T-helper 2 cell treated with Interferon-gamma antibody and Interleukin-4, amounts not matched to agents 5 μg/mL and 100 μg/mL, for 36 hours (primary cell): ENCODE results near the gene UBE3B.
A peak's percentile ranks its signal among the peaks of the same experiment; 100 is the strongest.

Source experiments
- DNase-seq: peaks from one replicate; pipeline ENCODE4 v3.0.0; 2021; ENCODE audit warnings: low spot score
- H3K27ac Mint-ChIP-seq: one replicate; pipeline ENCODE4 v1.8.0; 2021; ENCODE audit warnings: mild to moderate bottlenecking, mixed read lengths
- H3K27me3 Mint-ChIP-seq: one replicate; pipeline ENCODE4 v1.8.0; 2021; ENCODE audit warnings: low read depth, mixed read lengths
- H3K36me3 Mint-ChIP-seq: one replicate; pipeline ENCODE4 v1.8.0; 2021; ENCODE audit warnings: low read depth, mixed read lengths
- H3K4me1 Mint-ChIP-seq: one replicate; pipeline ENCODE4 v1.8.0; 2021; ENCODE audit warnings: low read depth, mixed read lengths
- H3K4me3 Mint-ChIP-seq: one replicate; pipeline ENCODE4 v1.8.0; 2022; ENCODE audit warnings: mild to moderate bottlenecking, moderate library complexity, mixed read lengths
- H3K9me3 Mint-ChIP-seq: one replicate; pipeline ENCODE4 v1.8.0; 2021; ENCODE audit warnings: mixed read lengths

UBE3B gene

GRCh38 chr12:109502332-109502731, 24.9 kb downstream of the UBE3B start:
- Mint-ChIP-seq H3K9me3 (no peaks in the 10 kb centered on the region), H3K27me3 (no peaks in the 10 kb centered on the region), H3K4me1 (no peaks in the 10 kb centered on the region), H3K36me3 (peaks cover 20% of the 10 kb centered on the region), H3K27ac (no peak overlapping the region), H3K4me3 (no peak overlapping the region)
- DNase-seq, result no peak

- Mint-ChIP-seq H3K27ac (no peak overlapping the region), H3K4me3 (no peak overlapping the region), H3K36me3 (peaks cover 17% of the 10 kb centered on the region)
Observed at GRCh38 chr12:109503611-109504010, 26.2 kb downstream of the UBE3B start.

DNA sequence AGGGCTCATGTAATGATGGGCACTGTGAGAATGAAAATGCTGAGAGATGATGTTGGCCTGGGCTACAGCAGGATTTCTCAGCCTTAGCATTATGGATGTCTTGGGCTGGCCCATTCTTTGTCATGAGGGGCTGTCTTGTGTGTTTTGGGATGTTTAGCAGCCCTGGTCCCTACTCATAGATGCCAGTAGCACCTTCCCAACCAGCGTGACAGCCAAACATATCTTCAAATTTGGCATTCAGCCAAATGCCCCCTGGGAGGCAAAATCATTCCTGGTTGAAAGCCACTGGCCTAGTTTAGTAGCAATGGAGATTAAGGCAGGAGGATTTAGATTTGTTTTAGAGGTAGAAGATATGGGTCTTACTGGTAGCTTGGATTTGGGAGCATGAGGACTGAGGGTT, 26.6 kb downstream of the UBE3B start:
- Mint-ChIP-seq H3K36me3 (peaks cover 17% of the 10 kb centered on the region), H3K4me1 (no peaks in the 10 kb centered on the region), H3K4me3 (no peak overlapping the region), H3K9me3 (no peaks in the 10 kb centered on the region), H3K27me3 (no peaks in the 10 kb centered on the region), H3K27ac (no peak overlapping the region)
- DNase-seq, result no peak

More at GRCh38 chr12:109503611-109504010, 26.2 kb downstream of the UBE3B start:
- no peaks in the 10 kb centered on the region for H3K9me3 Mint-ChIP-seq
- DNase-seq, result no peak
- no peaks in the 10 kb centered on the region for H3K27me3 Mint-ChIP-seq
- H3K4me1 Mint-ChIP-seq, result no peaks in the 10 kb centered on the region

- no peaks in the 10 kb centered on the region for H3K4me1 Mint-ChIP-seq
- no peak for DNase-seq
- no peak overlapping the region for H3K4me3 Mint-ChIP-seq
- H3K9me3 Mint-ChIP-seq, result no peaks in the 10 kb centered on the region
- H3K27ac Mint-ChIP-seq, result no peak overlapping the region
- H3K27me3 Mint-ChIP-seq, result no peaks in the 10 kb centered on the region
- peaks cover 17% of the 10 kb centered on the region for H3K36me3 Mint-ChIP-seq
Observed at GRCh38 chr12:109510196-109510595, 32.8 kb downstream of the UBE3B start.

DNA sequence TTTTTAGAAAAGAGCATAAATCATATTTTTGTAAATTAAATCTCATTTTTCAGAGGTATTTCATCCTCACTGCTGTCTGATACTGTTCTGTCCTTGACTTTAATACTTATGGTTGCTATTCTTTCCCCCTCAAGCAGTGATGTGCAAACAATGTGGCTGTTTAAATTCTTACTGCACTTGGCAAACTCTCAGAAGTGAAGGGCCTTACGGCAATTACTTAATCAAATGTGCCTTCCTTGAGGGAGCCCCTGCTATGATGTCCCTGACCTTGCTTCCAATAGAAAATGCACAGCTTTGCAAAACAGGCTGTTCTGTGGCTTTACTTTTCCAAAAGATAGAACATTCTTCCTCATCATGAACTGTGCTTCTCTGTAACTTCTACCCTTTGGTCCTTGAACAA, 35.2 kb downstream of the UBE3B start:
- H3K36me3 Mint-ChIP-seq, result peaks cover 21% of the 10 kb centered on the region
- no peak for DNase-seq
- no peaks in the 10 kb centered on the region for H3K9me3 Mint-ChIP-seq
- H3K4me3 Mint-ChIP-seq, result no peak overlapping the region
- H3K27me3 Mint-ChIP-seq, result no peaks in the 10 kb centered on the region
- H3K27ac Mint-ChIP-seq, result no peak overlapping the region
- H3K4me1 Mint-ChIP-seq, result no peaks in the 10 kb centered on the region

- no peak overlapping the region for H3K27ac Mint-ChIP-seq
- H3K36me3 Mint-ChIP-seq, result peaks cover 24% of the 10 kb centered on the region
- no peak for DNase-seq
- H3K4me1 Mint-ChIP-seq, result no peaks in the 10 kb centered on the region
- H3K27me3 Mint-ChIP-seq, result no peaks in the 10 kb centered on the region
- no peaks in the 10 kb centered on the region for H3K9me3 Mint-ChIP-seq
- no peak overlapping the region for H3K4me3 Mint-ChIP-seq
Observed at GRCh38 chr12:109513051-109513450, 35.6 kb downstream of the UBE3B start.

DNA sequence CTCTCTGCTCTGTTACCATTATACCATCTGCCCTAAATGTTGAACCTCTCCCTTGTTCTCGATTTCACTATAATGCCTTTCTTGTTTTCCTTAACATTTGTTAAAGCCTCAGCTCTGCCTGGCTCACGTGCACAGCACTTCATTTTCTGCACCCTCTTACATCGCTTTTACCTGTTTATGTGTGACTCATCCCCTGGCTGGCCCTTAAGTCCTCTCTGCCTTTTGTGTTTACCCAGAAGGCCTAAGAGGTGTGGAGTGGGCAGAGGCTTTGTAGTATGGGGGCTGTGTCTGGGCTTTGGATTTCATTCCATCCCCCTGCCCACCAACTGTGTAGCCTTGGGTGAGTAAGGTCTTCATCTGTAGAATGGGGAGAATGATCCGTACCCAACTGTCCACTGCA, 36.5 kb downstream of the UBE3B start:
- no peak overlapping the region for H3K4me3 Mint-ChIP-seq
- no peak for DNase-seq
- H3K27ac Mint-ChIP-seq, result no peak overlapping the region
- no peaks in the 10 kb centered on the region for H3K27me3 Mint-ChIP-seq
- H3K9me3 Mint-ChIP-seq, result no peaks in the 10 kb centered on the region
- H3K4me1 Mint-ChIP-seq, result no peaks in the 10 kb centered on the region
- peaks cover 27% of the 10 kb centered on the region for H3K36me3 Mint-ChIP-seq

DNA sequence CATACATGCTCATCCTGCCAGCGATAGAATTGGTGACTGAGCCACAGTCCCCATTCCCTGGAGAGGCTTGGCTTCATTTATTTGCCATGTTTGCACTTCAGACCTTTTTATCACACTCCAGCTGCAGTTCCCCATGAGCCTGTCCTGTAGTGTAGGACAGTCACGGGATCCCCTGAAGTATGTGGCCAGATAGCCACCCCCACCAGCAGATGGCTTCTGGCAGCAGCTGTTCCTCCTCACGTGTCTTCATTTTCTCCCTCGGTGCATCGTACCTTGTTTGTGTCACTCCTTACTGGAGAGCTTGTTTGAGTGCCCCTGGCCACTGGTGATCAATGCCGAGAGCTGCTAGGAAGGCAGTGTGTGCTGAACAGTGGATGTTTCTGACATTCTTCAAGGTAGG, 40.2 kb downstream of the UBE3B start:
- no peak for DNase-seq
- H3K27ac Mint-ChIP-seq, result no peak overlapping the region
- H3K4me3 Mint-ChIP-seq, result no peak overlapping the region
- H3K4me1 Mint-ChIP-seq, result no peaks in the 10 kb centered on the region
- H3K27me3 Mint-ChIP-seq, result no peaks in the 10 kb centered on the region
- peaks cover 24% of the 10 kb centered on the region for H3K36me3 Mint-ChIP-seq
- no peaks in the 10 kb centered on the region for H3K9me3 Mint-ChIP-seq

DNA sequence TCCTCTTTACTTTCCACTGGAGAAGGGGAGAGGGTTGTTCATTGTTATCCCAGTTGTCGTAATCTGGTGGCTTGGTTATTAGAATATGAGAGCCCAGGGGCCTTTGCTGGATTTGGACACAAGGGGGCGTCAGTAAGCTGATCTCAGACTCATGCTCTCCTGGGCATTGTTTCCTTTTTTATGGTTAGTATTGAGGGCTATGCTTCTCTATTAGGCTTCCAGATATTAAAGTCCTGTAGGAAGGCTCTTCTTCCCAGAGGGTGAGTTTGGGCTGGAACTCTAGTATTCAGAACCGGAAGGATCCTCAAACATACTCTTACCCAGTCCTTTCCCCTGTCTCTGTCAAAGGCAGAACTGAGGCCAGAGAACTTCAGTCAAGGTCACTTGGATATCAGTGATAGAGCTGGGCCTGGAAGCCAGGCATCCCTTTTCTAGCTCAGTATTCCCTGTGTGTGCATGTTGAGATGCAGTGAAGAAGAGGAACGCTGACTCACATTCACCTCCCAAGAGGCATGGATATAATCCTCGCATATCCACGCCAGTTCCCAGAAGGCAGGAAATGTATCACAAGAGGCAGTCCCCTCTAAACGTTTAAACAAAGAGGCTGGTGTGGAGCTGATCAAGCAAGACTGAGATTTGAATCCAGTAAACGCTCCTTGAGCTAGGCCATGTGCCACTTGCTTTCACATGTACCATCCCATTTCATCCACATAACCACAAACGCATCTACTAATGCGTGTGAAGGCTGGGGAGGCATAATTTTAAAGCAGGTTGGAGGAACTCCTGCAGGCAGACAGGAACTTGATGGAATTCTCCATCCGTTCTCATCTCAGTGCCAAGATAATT, 41.6 kb downstream of the UBE3B start:
- Mint-ChIP-seq H3K4me3 (no peak overlapping the region), H3K27ac (no peak overlapping the region)

GRCh38 chr12:109519787-109520186, 42.4 kb downstream of the UBE3B start:
- no peaks in the 10 kb centered on the region for H3K27me3 Mint-ChIP-seq
- no peak overlapping the region for H3K27ac Mint-ChIP-seq
- no peaks in the 10 kb centered on the region for H3K4me1 Mint-ChIP-seq
- H3K4me3 Mint-ChIP-seq, result no peak overlapping the region
- peaks cover 20% of the 10 kb centered on the region for H3K36me3 Mint-ChIP-seq
- no peak for DNase-seq
- H3K9me3 Mint-ChIP-seq, result no peaks in the 10 kb centered on the region

More for the DNA sequence above, 41.6 kb downstream of the UBE3B start:
- Mint-ChIP-seq H3K4me1 (no peaks in the 10 kb centered on the region), H3K36me3 (peaks cover 24% of the 10 kb centered on the region), H3K9me3 (no peaks in the 10 kb centered on the region), H3K27me3 (no peaks in the 10 kb centered on the region)
- peak; percentile 11 for DNase-seq

- Mint-ChIP-seq H3K4me3 (no peak overlapping the region), H3K27me3 (no peaks in the 10 kb centered on the region), H3K36me3 (peaks cover 17% of the 10 kb centered on the region), H3K4me1 (no peaks in the 10 kb centered on the region), H3K9me3 (no peaks in the 10 kb centered on the region), H3K27ac (no peak overlapping the region)
- DNase-seq, result no peak
Observed at GRCh38 chr12:109521831-109522230, 44.4 kb downstream of the UBE3B start.

- Mint-ChIP-seq H3K4me1 (no peaks in the 10 kb centered on the region), H3K27ac (no peak overlapping the region), H3K36me3 (peaks cover 10% of the 10 kb centered on the region), H3K27me3 (no peaks in the 10 kb centered on the region), H3K9me3 (no peaks in the 10 kb centered on the region), H3K4me3 (no peak overlapping the region)
- no peak for DNase-seq
Observed at GRCh38 chr12:109523071-109523470, 45.6 kb downstream of the UBE3B start.

DNA sequence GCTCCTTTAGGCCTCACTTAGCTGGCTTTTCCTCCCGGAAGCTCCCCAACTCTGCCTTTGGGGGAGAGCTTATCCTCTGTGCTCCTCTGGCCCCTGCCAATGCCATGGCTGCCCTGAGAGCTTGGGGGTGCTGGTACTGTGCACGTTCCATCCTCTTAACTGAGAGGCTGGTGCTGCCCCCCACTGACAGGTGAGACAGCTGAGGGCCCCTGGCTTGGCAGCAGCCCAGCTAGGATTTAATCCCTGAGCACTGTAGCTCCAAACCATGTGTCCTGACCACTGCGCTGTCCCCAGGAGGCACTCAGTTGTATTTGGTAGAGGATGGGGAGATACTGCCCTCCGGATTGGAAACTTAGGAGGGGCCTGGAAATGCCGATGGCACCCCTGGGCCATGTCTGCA, 46.1 kb downstream of the UBE3B start:
- H3K27me3 Mint-ChIP-seq, result no peaks in the 10 kb centered on the region
- DNase-seq, result no peak
- H3K9me3 Mint-ChIP-seq, result no peaks in the 10 kb centered on the region
- no peaks in the 10 kb centered on the region for H3K4me1 Mint-ChIP-seq
- peaks cover 8% of the 10 kb centered on the region for H3K36me3 Mint-ChIP-seq
- H3K4me3 Mint-ChIP-seq, result no peak overlapping the region
- no peak overlapping the region for H3K27ac Mint-ChIP-seq

DNA sequence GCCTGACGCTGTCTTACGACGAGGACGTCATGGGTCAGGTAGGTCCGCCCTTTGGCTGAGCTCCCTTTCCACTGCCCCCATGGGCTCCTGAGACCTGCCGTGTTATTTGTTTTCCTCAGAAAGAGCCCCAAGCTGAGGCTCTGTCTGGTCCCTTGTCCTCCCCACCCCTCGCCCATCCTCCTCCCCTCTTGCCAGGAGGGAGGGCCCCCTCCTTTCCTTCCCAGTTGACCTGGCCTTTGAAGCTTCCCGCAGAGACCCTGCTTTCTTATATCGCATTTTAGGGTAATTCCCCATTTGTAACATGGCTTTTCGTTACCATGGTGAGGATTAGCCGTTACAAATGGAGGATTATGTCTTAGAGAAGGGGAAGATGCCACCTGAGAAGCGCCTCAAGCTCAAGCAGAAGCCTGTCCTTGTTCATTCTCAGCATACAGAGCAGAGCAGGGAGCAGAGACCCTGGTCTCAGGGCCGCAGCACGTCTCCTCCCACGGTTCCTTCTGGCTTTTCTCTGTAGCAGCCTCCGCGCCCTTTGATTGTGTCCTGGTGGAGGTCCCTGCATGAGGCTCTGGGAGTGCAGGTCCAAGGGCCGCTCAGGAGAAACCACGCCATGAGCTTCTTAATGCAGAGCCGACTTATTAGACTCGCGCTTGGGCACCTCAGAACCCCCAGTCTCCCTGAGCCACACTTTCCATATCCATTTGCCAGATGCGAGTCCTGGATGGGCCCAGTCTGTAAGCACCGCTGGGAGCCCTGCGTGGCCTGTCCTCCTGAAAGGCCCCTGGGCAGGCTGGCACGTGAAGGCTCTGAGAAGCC, 47.2 kb downstream of the UBE3B start:
- no peak overlapping the region for H3K27ac Mint-ChIP-seq
- no peaks in the 10 kb centered on the region for H3K4me1 Mint-ChIP-seq
- DNase-seq, result no peak
- no peaks in the 10 kb centered on the region for H3K27me3 Mint-ChIP-seq
- no peaks in the 10 kb centered on the region for H3K9me3 Mint-ChIP-seq
- H3K4me3 Mint-ChIP-seq, result no peak overlapping the region
- H3K36me3 Mint-ChIP-seq, result peaks cover 8% of the 10 kb centered on the region
